SH-SY5Y (cell line): ENCODE results near the gene SART3.

Experiments
- GATA2 ChIP-seq: IDR thresholded peaks from 2 replicates; pipeline ENCODE4 v1.6.1; 2011; ENCODE audit warnings: mild to moderate bottlenecking, low read depth, low read length
- GATA3 ChIP-seq: IDR thresholded peaks from 2 replicates; pipeline ENCODE4 v1.6.1; 2011; ENCODE audit warnings: low read depth, mild to moderate bottlenecking, low read length, moderate library complexity

DNA sequence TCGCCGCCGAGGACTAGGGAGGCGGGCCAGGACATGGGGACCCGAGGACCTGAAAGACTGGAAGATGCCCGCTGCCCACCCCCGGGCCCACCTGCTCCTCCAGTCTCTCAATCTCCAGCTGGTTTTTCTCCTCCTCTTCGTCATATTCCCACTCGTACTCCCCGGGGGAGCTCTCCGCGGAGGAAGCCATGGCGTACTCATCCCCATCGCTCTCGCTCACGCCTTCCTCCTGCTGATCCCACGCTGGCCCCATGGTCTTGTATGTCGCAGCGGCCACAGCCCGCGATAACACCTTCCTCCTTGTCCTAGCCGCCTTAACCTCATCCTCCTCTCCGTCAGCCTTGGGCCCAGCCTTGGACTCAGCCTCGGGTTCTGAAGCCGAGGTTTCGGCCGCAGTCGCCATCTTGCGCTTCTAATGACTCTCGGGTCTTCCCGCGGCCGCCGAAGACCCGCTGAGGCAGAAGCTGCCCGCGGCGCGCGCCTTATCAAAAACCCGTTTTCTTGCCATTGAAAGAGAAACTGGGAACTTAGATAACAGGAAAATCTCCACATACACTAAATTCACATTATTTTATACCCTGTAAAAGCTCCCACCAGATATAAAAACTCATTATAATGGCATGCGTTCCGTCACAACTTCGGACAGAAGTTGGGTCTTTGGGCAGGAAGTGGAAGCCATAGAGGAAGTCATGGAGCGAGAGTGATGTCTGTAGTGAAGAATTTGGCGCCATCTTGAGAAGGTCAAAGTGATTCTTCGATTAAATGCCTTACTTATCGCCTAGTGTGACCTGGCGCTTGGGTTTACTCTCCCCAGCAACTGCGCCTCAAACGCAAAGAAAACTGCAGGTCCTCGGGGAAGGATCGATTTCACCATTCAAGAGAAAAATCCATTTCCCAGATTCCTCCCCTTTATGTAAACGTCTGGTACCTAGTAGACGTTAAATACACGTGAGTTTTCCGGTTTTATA, at the start of gene SART3:
- no peak for TF ChIP-seq GATA2
- TF ChIP-seq GATA3, result no peak
